Measurements from ENCODE around the gene SOHLH1. TPM values are rescaled to one million over a fixed set of nuclear protein-coding genes. Genes with fewer than 3 reads are reported as not detected.

SOHLH1 gene
- total and polyA plus RNA-seq, 2 of the 13 experiments (the other 11 are each of a cell fraction or from before 2014, with no cell fraction given): 0.15 TPM

- Histone ChIP-seq H3K4me1 (ENCODE audit: insufficient read depth, low read length) (0 out of 2 replicates have a peak, but pooled peaks cover 4% of the 10 kb centered on the region), H2AFZ (ENCODE audit: low read length) (no peak overlapping the region), H3K4me2 (ENCODE audit: low read depth, low read length) (no peak overlapping the region), H3K27ac (ENCODE audit: extremely low read length, insufficient read depth, low read length) (no peak overlapping the region), H3K36me3 (replicated peaks in 1 of 2; ENCODE audit: control insufficient read depth in 1 of 2, insufficient read depth in 2 of 2, low read length in 2 of 2) (no peaks in the 10 kb centered on the region), H4K20me1 (ENCODE audit: insufficient read depth, low read length) (no peaks in the 10 kb centered on the region), H3K9ac (ENCODE audit: insufficient read depth, low read depth, low read length) (no peak overlapping the region), H3K9me3 (ENCODE audit: low read length) (peaks cover 3% of the 10 kb centered on the region; the same call in 1 of the 2 replicates), H3K79me2 (ENCODE audit: insufficient read depth, low read length) (no peaks in the 10 kb centered on the region), H3K4me3 (replicated peaks in 1 of 3; ENCODE audit: insufficient read depth in 1 of 3, low read depth in 2 of 3, low read length in 3 of 3) (no peak overlapping the region), H3K27me3 (ENCODE audit: control insufficient read depth in 1 of 2, insufficient read depth in 2 of 2, low read length in 2 of 2) (peaks cover 7 to 47% of the 10 kb centered on the region in 2 experiments; a peak in 4 of 5 replicates)
- BruUV-seq (replicated peaks): no TSS peak
- DNase-seq (ENCODE audit: low spot score): no peak
- FAIRE-seq: no peak
- in situ Hi-C loops (cut with HindIII; ENCODE audit: extremely low pct_ligation_motif_present, low pct_unique_long_range_greater_than_20kb) (no loop called here), intact Hi-C loops (cut with micrococcal nuclease; ENCODE audit: unreplicated experiment) (no loop called here)
- ATAC-seq: no peak
- CTCF ChIA-PET (ENCODE audit: low intra/inter-chr PET ratio, low total read pairs): no interaction called here
- 0% methylated on average over 1 of the region's 8 CpGs for WGBS (ENCODE audit: low lambda C conversion rate)
- POLR2A ChIA-PET: no interaction called here
- TF ChIP-seq RERE (CRISPR knock-in tag; IDR thresholded peaks at IDR 0.05; ENCODE audit: low read depth): no peak
- TF ChIP-seq FOXP1 (IDR thresholded peaks at IDR 0.05): no peak
- TF ChIP-seq FOXP1 (CRISPR knock-in tag; IDR thresholded peaks at IDR 0.05): no peak
- TF ChIP-seq NR2C2 (CRISPR knock-in tag; IDR thresholded peaks at IDR 0.05; ENCODE audit: borderline replicate concordance): no peak
- no peak for TF ChIP-seq FLYWCH1 (CRISPR knock-in tag; IDR thresholded peaks at IDR 0.05)
- no peak for TF ChIP-seq ONECUT2 (CRISPR knock-in tag; IDR thresholded peaks at IDR 0.05)
- no peak for TF ChIP-seq TBX3 (IDR thresholded peaks at IDR 0.05; ENCODE audit: borderline replicate concordance)
- TF ChIP-seq SNAPC5 (CRISPR knock-in tag; IDR thresholded peaks at IDR 0.05; ENCODE audit: borderline replicate concordance): no peak
- no peak for TF ChIP-seq ATF5 (CRISPR knock-in tag; IDR thresholded peaks at IDR 0.05; ENCODE audit: low read depth)
- no peak for TF ChIP-seq JUNB (CRISPR knock-in tag; IDR thresholded peaks at IDR 0.05; ENCODE audit: borderline replicate concordance)
- TF ChIP-seq NFKB2 (CRISPR knock-in tag; IDR thresholded peaks at IDR 0.05; ENCODE audit: borderline replicate concordance): no peak
- TF ChIP-seq PRMT3 (CRISPR knock-in tag; IDR thresholded peaks at IDR 0.05; ENCODE audit: borderline replicate concordance, low read depth): no peak
- TF ChIP-seq HIC2 (CRISPR knock-in tag; IDR thresholded peaks at IDR 0.05; ENCODE audit: low read depth): no peak
- TF ChIP-seq KDM6A (CRISPR knock-in tag; IDR thresholded peaks at IDR 0.05; ENCODE audit: low read depth): no peak
- no peak for TF ChIP-seq CENPX (CRISPR knock-in tag; IDR thresholded peaks at IDR 0.05)
- no peak for TF ChIP-seq FIP1L1 (IDR thresholded peaks at IDR 0.05; ENCODE audit: borderline replicate concordance, insufficient read depth, low read depth, low read length)
- no peak for TF ChIP-seq REL (CRISPR knock-in tag; conservative IDR thresholded peaks at IDR 0.05)
- no peak for TF ChIP-seq NCOA5 (CRISPR knock-in tag; IDR thresholded peaks at IDR 0.05)
- no peak for TF ChIP-seq ZNF614 (CRISPR knock-in tag; IDR thresholded peaks at IDR 0.05; ENCODE audit: borderline replicate concordance)
Measured at GRCh38 chr9:135655317-135655716, 44.0 kb downstream of the SOHLH1 start.

All from HepG2 (cell line).